Myocyte (in vitro differentiated cells): Measurements from ENCODE around the gene TBCB. TPM values are rescaled to one million over a fixed set of nuclear protein-coding genes. Genes with fewer than 3 reads are reported as not detected.
A peak's percentile ranks its signal among the peaks of the same experiment; 100 is the strongest.
"Not testable (repeated sequence)": the region's sequence is repeated elsewhere in the genome, so short reads cannot be mapped to it uniquely, and the experiment has no call there.

Experiments used
- DNase-seq: peaks from one replicate; pipeline ENCODE4 v3.0.0-alpha.2; 2012; ENCODE audit warnings: low read depth
- total RNA-seq: library from RNA; depleted of rRNA; stranded (reverse); fragments of >200 nt; gene quantifications from 2 replicates; pipeline ENCODE4 v1.2.3, GENCODE V29; 2014

TBCB gene
- total RNA-seq, 1 donor from 2014 or later: 168 TPM

GRCh38 chr19:36101550-36102327, 13.5 kb upstream of the TBCB start:
- no peak for DNase-seq

- no peak for DNase-seq
These were observed 12.1 kb upstream of the TBCB start for GRCh38 chr19:36103040-36103626.

GRCh38 chr19:36103842-36104552, 11.3 kb upstream of the TBCB start:
- DNase-seq: no peak

GRCh38 chr19:36106441-36106840, 8.8 kb upstream of the TBCB start:
- DNase-seq: no peak

- DNase-seq: no peak
These were observed 8.3 kb upstream of the TBCB start for GRCh38 chr19:36106991-36107390.

- no peak for DNase-seq
These were observed 6.6 kb upstream of the TBCB start for GRCh38 chr19:36108684-36109083.

- no peak for DNase-seq
These were observed 4.6 kb upstream of the TBCB start, which contains the start of gene OVOL3 for GRCh38 chr19:36110487-36111199. TSS of gene OVOL3 (plus strand) at chr19:36111143. CDS start at chr19:36111203, 60 bp downstream.

- DNase-seq: no peak
These were observed 4.1 kb upstream of the TBCB start for GRCh38 chr19:36111200-36111539.

- no peak for DNase-seq
These were observed 2.6 kb upstream of the TBCB start for GRCh38 chr19:36112678-36113077.

GRCh38 chr19:36113425-36113824, 1.8 kb upstream of the TBCB start:
- DNase-seq: no peak

- DNase-seq: peak; percentile 78
These were observed 1.2 kb upstream of the TBCB start for GRCh38 chr19:36113894-36114720.

GRCh38 chr19:36114721-36115452, 381 bp upstream of the TBCB start, which contains the start of gene POLR2I:
TSS of gene POLR2I (minus strand) at chr19:36114875. CDS start at chr19:36114856, 19 bp downstream.
- DNase-seq: peak; percentile 100

GRCh38 chr19:36116344-36116637, 1.0 kb downstream of the TBCB start:
- DNase-seq: no peak

- DNase-seq: no peak
These were observed 5.1 kb downstream of the TBCB start for GRCh38 chr19:36120092-36120983.

- no peak for DNase-seq
These were observed 5.7 kb downstream of the TBCB start for GRCh38 chr19:36120984-36121358.

- no peak for DNase-seq
These were observed 6.3 kb downstream of the TBCB start for GRCh38 chr19:36121486-36122124.

GRCh38 chr19:36125557-36125956, 10.3 kb downstream of the TBCB start:
- DNase-seq: no peak

GRCh38 chr19:36128392-36128736, 13.1 kb downstream of the TBCB start:
- no peak for DNase-seq

GRCh38 chr19:36131221-36131620, 16.0 kb downstream of the TBCB start:
- not testable (repeated sequence) for DNase-seq
